Measurements from ENCODE around the gene CDC26. TPM values are rescaled to one million over a fixed set of nuclear protein-coding genes. Genes with fewer than 3 reads are reported as not detected.
"Not testable (repeated sequence)": the region's sequence is repeated elsewhere in the genome, so short reads cannot be mapped to it uniquely, and the experiment has no call there.

CDC26 gene
- polyA plus RNA-seq, 1 donor: 39.7 TPM

DNA sequence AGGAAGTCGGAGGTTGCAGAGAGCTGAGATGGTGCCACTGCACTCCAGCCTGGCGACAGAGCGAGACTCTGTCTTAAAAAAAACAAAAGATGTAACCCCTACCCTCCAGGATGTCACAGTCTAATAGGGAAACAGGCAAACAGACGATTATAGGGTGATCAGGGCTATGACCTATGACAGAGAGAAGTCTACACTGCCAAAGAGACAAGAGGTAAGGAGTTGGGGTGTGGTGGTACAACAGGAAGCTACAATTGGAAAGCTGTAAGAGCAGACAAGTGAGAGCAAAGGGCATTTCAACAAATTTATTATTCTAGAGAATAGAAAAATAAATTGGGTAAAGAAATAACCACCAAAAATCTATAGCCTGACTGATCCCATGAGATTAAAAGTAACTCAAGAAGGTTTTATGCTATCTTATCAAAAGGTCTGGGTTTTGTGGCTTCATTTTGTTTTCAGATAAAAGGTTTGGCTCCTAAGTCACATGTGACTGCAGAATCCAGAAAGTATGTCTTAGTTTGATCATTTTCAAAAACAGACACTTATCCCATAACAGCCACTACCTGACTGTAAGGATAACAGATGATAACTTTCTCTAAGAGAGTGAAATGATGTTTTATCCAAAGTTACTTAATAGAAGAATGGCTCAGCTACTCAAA, 7.3 kb downstream of the CDC26 start:
- Histone ChIP-seq H3K36me3 (ENCODE audit: control insufficient read depth, insufficient read depth, low read length) (peaks cover 42% of the 10 kb centered on the region), H3K4me3 (ENCODE audit: low read length) (no peak overlapping the region), H3K27ac (ENCODE audit: low read length) (no peak overlapping the region), H3K27me3 (ENCODE audit: control insufficient read depth, insufficient read depth, low read length) (no peaks in the 10 kb centered on the region), H3K4me1 (ENCODE audit: control insufficient read depth, insufficient read depth, low read length) (peaks cover 17% of the 10 kb centered on the region), H3K9me3 (ENCODE audit: control insufficient read depth, low read depth, low read length) (no peaks in the 10 kb centered on the region)
- no peak for DNase-seq
- 94% methylated on average over 3 of the region's 4 CpGs for WGBS (ENCODE audit: insufficient coverage, low lambda C conversion rate)

DNA sequence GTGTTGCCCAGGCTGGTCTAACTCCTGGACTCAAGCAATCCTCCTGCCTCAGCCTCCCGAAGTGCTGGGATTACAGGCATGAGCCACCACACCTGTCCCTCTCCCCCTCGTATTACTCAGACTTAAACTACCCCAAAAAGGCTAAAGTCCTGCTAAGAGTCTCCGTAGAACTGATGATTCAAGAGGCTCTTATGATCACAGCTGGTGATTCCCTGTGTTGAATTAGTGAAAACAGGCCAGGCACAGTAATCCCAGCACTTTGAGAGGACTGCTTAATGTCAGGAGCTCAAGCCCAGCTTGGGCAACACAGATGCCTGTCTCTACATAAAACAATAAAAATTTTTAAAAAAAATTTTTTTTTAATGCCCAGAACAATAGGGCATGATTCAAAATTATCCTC, 9.2 kb downstream of the CDC26 start:
- Histone ChIP-seq H3K27me3 (ENCODE audit: control insufficient read depth, insufficient read depth, low read length) (no peaks in the 10 kb centered on the region), H3K9me3 (ENCODE audit: control insufficient read depth, low read depth, low read length) (no peaks in the 10 kb centered on the region), H3K4me1 (ENCODE audit: control insufficient read depth, insufficient read depth, low read length) (peaks cover 22% of the 10 kb centered on the region), H3K36me3 (ENCODE audit: control insufficient read depth, insufficient read depth, low read length) (peaks cover 30% of the 10 kb centered on the region), H3K27ac (ENCODE audit: low read length) (no peak overlapping the region), H3K4me3 (ENCODE audit: low read length) (no peak overlapping the region)
- WGBS (ENCODE audit: insufficient coverage, low lambda C conversion rate): no CpG with 5 or more reads among the region's 3 CpGs
- DNase-seq: no peak

DNA sequence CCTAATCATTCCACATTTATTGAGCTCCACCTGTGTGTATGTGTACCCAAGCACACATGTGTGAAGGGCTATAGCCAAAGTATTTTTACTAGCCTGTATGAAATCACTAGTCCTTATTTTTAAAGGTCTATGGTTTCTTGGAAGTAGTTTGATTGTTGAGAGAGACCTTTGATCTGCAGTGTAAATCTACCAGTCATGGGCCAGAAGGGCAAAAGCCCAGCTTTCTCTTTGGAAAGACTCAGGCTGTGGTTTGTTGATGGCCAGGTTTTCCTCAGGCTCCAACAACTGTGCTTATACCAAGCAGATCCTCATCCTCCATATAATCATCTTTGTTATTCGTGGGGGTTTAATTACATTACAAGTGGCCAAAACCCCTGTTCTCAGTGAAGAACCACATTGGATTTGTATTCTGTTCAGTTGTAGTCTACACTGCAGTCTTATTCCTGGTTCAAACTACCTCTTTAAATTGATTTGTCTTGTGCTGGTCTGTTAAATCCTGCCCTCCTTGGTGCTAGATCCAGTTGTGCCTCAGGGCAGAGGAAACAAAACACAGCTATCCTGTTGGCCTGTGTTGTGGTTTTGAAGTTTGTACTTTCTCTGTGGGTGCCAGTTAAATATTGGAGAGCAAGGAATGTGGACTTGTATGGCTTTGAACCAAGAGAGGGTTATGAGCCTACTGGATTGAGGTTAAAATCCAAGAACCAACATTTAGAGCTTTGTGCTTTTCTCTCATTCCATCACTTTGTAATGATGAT, 13.3 kb downstream of the CDC26 start:
- Histone ChIP-seq H3K4me3 (ENCODE audit: low read length) (no peak overlapping the region), H3K9me3 (ENCODE audit: control insufficient read depth, low read depth, low read length) (no peaks in the 10 kb centered on the region), H3K4me1 (ENCODE audit: control insufficient read depth, insufficient read depth, low read length) (peaks cover 8% of the 10 kb centered on the region), H3K27ac (ENCODE audit: low read length) (peak overlapping the region; percentile 53), H3K27me3 (ENCODE audit: control insufficient read depth, insufficient read depth, low read length) (no peaks in the 10 kb centered on the region), H3K36me3 (ENCODE audit: control insufficient read depth, insufficient read depth, low read length) (peaks cover 33% of the 10 kb centered on the region)
- no CpG with 5 or more reads among the region's 1 CpG for WGBS (ENCODE audit: insufficient coverage, low lambda C conversion rate)
- peak; percentile 29 to 67 for DNase-seq

DNA sequence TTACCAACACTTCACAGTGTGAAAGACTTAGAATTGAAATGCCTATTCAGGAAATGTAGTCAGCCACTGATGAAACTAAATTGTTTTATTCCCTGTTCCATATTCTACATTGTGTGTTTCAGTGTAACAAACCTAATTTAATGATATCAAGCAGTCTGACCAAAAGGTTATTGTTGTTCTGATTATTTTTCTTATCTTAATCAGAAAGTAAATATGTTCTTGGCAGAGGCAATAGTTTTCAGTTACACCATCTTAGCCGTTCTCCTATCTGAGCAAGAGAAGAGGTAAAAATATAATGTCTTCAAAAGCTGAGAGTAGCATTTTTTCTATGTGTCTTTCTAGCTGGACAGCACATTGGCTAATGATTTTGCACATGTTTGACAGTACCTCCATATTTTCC, 17.1 kb downstream of the CDC26 start:
- Histone ChIP-seq H3K27ac (ENCODE audit: low read length) (no peak overlapping the region), H3K4me3 (ENCODE audit: low read length) (no peak overlapping the region), H3K36me3 (ENCODE audit: control insufficient read depth, insufficient read depth, low read length) (peaks cover 32% of the 10 kb centered on the region), H3K9me3 (ENCODE audit: control insufficient read depth, low read depth, low read length) (no peaks in the 10 kb centered on the region), H3K4me1 (ENCODE audit: control insufficient read depth, insufficient read depth, low read length) (peaks cover 8% of the 10 kb centered on the region), H3K27me3 (ENCODE audit: control insufficient read depth, insufficient read depth, low read length) (no peaks in the 10 kb centered on the region)
- DNase-seq: no peak
- 40% methylated on average over 1 of the region's 1 CpG for WGBS (ENCODE audit: insufficient coverage, low lambda C conversion rate)

DNA sequence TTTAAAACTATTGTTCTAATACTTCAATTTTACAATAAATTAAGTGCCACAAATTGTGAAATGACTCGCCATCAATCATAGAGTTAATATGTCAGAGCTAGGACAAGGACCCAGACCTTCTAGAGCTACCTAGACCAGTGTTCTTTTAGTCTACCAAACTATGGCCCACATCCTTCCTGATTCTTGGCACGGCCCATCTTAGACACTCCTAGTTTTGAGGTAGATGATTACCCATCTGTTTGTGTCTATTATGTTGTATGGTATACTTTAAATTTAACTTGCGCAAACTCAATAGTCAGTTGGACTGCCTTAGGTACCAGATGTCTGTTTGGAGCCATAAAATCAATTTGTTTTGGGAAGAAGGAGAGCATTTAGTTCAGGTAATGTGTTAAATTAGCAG, 17.5 kb downstream of the CDC26 start:
- H3K9me3 ChIP-seq (ENCODE audit: control insufficient read depth, low read depth, low read length): no peaks in the 10 kb centered on the region
- no peaks in the 10 kb centered on the region for H3K27me3 ChIP-seq (ENCODE audit: control insufficient read depth, insufficient read depth, low read length)
- no peak for DNase-seq
- WGBS (ENCODE audit: insufficient coverage, low lambda C conversion rate): 100% methylated on average over 1 of the region's 3 CpGs
- peaks cover 30% of the 10 kb centered on the region for H3K36me3 ChIP-seq (ENCODE audit: control insufficient read depth, insufficient read depth, low read length)
- H3K4me3 ChIP-seq (ENCODE audit: low read length): no peak overlapping the region
- H3K4me1 ChIP-seq (ENCODE audit: control insufficient read depth, insufficient read depth, low read length): peaks cover 8% of the 10 kb centered on the region
- no peak overlapping the region for H3K27ac ChIP-seq (ENCODE audit: low read length)

DNA sequence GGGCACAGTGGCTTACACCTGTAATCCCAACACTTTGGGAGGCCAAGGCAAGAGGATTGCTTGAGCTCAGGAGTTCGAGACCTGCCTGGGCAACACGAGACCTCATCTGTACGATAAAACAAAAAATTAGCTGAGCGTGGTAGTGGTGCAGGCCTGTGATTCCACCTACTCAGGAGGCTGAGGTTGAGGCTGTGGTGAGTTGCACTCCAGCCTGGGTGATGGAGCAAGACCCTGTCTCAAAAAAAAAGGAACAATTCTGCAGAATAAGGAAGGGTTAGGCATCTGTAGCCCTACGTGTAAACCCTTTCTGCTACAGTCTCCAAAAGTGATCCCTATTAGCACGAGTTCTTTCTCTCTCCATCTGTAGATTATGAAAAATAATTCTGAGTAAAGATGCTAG, 19.9 kb downstream of the CDC26 start:
- H3K36me3 ChIP-seq (ENCODE audit: control insufficient read depth, insufficient read depth, low read length): peaks cover 24% of the 10 kb centered on the region
- H3K4me3 ChIP-seq (ENCODE audit: low read length): no peak overlapping the region
- no peaks in the 10 kb centered on the region for H3K27me3 ChIP-seq (ENCODE audit: control insufficient read depth, insufficient read depth, low read length)
- H3K27ac ChIP-seq (ENCODE audit: low read length): no peak overlapping the region
- DNase-seq: no peak
- H3K9me3 ChIP-seq (ENCODE audit: control insufficient read depth, low read depth, low read length): no peaks in the 10 kb centered on the region
- H3K4me1 ChIP-seq (ENCODE audit: control insufficient read depth, insufficient read depth, low read length): no peaks in the 10 kb centered on the region
- WGBS (ENCODE audit: insufficient coverage, low lambda C conversion rate): no CpG with 5 or more reads among the region's 6 CpGs

DNA sequence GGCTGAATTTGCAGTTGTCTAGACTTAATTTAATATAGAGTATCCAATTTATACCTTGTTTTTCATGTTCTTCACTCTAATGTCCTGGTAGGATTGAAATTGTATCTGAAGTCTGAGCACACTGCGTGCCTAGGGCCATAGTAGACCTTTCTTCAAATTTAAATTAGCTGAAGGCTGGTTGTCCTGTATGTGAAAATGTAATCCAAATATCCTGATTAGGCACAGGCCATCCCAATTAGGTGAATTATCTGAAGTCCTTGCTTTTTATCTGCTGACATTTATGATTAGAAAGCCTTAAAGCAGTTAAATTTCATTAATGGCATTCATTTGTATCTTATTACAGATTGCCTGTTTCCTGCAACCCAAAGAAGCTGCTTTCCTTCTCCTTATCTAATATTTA, 20.4 kb downstream of the CDC26 start:
- Histone ChIP-seq H3K9me3 (ENCODE audit: control insufficient read depth, low read depth, low read length) (no peaks in the 10 kb centered on the region), H3K4me1 (ENCODE audit: control insufficient read depth, insufficient read depth, low read length) (no peaks in the 10 kb centered on the region), H3K27ac (ENCODE audit: low read length) (no peak overlapping the region), H3K36me3 (ENCODE audit: control insufficient read depth, insufficient read depth, low read length) (peaks cover 20% of the 10 kb centered on the region), H3K27me3 (ENCODE audit: control insufficient read depth, insufficient read depth, low read length) (no peaks in the 10 kb centered on the region), H3K4me3 (ENCODE audit: low read length) (no peak overlapping the region)
- DNase-seq: no peak
- no CpG with 5 or more reads among the region's 1 CpG for WGBS (ENCODE audit: insufficient coverage, low lambda C conversion rate)

DNA sequence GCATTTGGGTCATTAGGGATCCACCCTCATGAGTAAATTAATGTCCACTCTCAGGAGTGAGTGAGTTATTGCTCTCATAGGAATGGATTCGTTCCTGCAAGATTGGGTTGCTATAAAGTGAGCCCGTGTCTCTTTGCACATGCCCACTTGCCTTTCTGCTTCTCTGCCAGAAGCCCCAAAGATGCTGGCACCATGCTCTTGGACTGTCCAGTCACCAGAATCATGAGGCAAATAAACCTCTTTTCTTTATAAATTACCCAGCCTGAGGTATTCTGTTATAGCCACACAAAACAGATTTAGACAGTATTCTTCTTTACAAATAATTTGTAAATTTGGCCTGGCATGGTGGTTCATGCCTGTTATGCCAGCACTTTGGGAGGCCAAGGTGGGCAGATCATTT, 24.6 kb downstream of the CDC26 start:
- Histone ChIP-seq H3K4me3 (ENCODE audit: low read length) (no peak overlapping the region), H3K27me3 (ENCODE audit: control insufficient read depth, insufficient read depth, low read length) (no peaks in the 10 kb centered on the region)
- no CpG with 5 or more reads among the region's 2 CpGs for whole genome bisulfite sequencing (ENCODE audit: insufficient coverage, low lambda C conversion rate)

DNA sequence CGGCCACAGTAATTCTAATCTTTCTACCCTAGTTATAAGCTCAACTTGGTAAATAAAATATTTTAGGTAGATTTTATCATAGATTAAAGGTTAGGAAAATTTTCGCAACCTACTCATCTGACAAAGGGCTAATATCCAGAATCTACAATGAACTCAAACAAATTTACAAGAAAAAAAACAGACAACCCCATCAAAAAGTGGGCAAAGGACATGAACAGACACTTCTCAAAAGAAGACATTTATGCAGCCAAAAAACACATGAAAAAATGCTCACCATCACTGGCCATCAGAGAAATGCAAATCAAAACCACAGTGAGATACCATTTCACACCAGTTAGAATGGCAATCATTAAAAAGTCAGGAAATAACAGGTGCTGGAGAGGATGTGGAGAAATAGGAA, 25.7 kb downstream of the CDC26 start:
- H3K27me3 ChIP-seq (ENCODE audit: control insufficient read depth, insufficient read depth, low read length); H3K27ac ChIP-seq (ENCODE audit: low read length); H3K9me3 ChIP-seq (ENCODE audit: control insufficient read depth, low read depth, low read length); H3K4me1 ChIP-seq (ENCODE audit: control insufficient read depth, insufficient read depth, low read length); DNase-seq; H3K36me3 ChIP-seq (ENCODE audit: control insufficient read depth, insufficient read depth, low read length); H3K4me3 ChIP-seq (ENCODE audit: low read length): not testable (repeated sequence)
- no CpG with 5 or more reads among the region's 2 CpGs for WGBS (ENCODE audit: insufficient coverage, low lambda C conversion rate)

More for the DNA sequence above, 24.6 kb downstream of the CDC26 start:
- H3K9me3 ChIP-seq (ENCODE audit: control insufficient read depth, low read depth, low read length): no peaks in the 10 kb centered on the region
- H3K36me3 ChIP-seq (ENCODE audit: control insufficient read depth, insufficient read depth, low read length): no peaks in the 10 kb centered on the region
- H3K27ac ChIP-seq (ENCODE audit: low read length): no peak overlapping the region
- DNase-seq: no peak
- no peaks in the 10 kb centered on the region for H3K4me1 ChIP-seq (ENCODE audit: control insufficient read depth, insufficient read depth, low read length)

DNA sequence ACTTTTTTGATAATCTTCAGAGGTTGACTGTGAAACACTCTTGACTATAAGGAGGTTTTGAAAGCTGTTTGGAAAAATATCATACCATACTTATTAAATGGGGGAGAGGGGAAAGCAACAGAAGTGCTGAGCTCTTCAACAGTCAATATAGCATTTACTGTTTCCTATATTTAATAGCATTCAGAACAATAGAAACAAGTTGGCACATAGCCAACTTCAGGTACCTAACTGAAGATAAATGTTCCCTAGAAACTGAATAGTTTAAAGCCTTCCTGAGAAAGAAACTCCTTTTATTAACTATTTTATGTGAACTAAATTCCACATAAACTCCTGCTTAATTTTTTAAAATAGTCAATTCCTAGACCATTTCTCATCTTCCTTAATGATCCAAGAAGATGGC, 27.7 kb downstream of the CDC26 start:
- Histone ChIP-seq H3K27ac (ENCODE audit: low read length) (no peak overlapping the region), H3K27me3 (ENCODE audit: control insufficient read depth, insufficient read depth, low read length) (no peaks in the 10 kb centered on the region), H3K9me3 (ENCODE audit: control insufficient read depth, low read depth, low read length) (no peaks in the 10 kb centered on the region), H3K4me1 (ENCODE audit: control insufficient read depth, insufficient read depth, low read length) (no peaks in the 10 kb centered on the region), H3K36me3 (ENCODE audit: control insufficient read depth, insufficient read depth, low read length) (no peaks in the 10 kb centered on the region), H3K4me3 (ENCODE audit: low read length) (no peak overlapping the region)
- no peak for DNase-seq

DNA sequence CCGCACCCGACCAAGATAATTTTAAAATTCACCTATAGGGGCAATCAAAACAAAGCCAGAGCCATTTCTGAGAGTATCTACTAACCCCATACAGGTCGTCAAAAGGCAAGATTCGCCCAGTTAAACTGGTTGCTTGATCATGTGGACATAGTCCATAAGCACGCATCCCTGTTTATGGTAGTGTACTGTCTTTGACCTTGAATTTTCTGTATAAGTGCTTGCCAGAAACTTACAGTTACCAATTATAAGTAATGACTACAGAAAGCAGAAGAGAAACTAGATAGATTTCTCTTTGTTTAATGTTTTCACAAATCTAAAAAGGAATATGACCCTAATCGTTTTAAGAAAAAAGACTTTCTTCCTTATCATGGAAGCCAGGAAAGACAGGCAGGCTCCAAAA, 28.4 kb downstream of the CDC26 start:
- no peaks in the 10 kb centered on the region for H3K27me3 ChIP-seq (ENCODE audit: control insufficient read depth, insufficient read depth, low read length)
- H3K4me1 ChIP-seq (ENCODE audit: control insufficient read depth, insufficient read depth, low read length): no peaks in the 10 kb centered on the region
- H3K36me3 ChIP-seq (ENCODE audit: control insufficient read depth, insufficient read depth, low read length): no peaks in the 10 kb centered on the region
- no peak for DNase-seq
- H3K4me3 ChIP-seq (ENCODE audit: low read length): no peak overlapping the region
- no peak overlapping the region for H3K27ac ChIP-seq (ENCODE audit: low read length)
- H3K9me3 ChIP-seq (ENCODE audit: control insufficient read depth, low read depth, low read length): no peaks in the 10 kb centered on the region
- WGBS (ENCODE audit: insufficient coverage, low lambda C conversion rate): no CpG with 5 or more reads among the region's 6 CpGs

Data from large intestine (tissue), 3 donors.